NCI-H1930 (cell line): Measurements from ENCODE around the gene CLBA1.
"Not testable (repeated sequence)": the region's sequence is repeated elsewhere in the genome, so short reads cannot be mapped to it uniquely, and the experiment has no call there.

Experiments
- DNase-seq, 2 experiments: peaks; one replicate each; lab custom pipeline; 2025; lab: John Stamatoyannopoulos, UW

Gene CLBA1

DNA sequence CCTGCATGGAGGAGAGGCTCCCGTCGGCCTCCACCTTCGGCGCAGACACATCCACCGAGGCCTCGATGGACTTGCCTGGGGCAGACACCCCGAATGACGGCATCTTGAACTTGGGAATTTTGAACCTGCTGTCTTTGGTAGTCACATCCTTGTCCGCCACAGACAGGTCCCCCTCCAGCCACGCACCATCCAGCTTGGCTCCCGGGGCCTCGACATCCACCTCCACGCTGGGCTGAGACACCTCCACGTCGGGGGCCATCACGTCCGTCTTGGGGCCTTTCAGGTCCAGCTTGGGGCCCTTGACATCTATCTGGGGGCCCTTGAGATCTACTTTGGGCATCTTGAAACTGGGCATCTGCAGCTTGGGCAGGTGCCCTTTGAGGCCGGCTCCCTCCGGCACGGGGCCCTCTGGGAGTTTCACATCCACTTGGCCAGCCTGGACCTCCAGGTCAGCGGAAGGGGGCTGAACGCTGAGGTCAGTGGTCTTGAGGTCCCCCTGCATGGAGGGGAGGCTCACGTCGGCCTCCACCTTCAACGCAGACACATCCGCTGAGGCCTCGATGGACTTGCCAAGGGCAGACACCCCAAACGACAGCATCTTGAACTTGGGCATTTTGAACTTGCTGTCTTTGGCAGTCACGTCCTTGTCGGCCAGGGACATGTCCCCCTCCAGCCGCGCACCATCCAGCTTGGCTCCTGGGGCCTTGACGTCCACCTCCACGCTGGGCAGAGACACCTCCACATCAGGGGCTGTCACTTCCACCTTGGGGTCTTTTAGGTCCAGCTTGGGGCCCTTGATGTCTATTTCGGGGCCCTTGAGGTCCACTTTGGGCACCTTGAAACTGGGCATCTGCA is 37.5 kb upstream of the CLBA1 start:
- not testable (repeated sequence) for DNase-seq

DNA sequence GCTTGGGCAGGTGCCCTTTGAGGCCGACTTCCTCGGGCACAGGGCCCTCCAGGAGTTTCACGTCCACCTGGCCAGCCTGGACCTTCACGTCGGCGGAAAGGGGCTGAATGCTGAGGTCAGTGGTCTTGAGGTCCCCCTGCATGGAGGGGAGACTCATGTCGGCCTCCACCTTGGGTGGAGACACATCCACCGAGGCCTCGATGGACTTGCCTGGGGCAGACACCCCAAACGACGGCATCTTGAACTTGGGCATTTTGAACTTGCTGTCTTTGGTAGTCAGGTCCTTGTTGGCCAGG is 36.9 kb upstream of the CLBA1 start:
- DNase-seq, result no peak

DNA sequence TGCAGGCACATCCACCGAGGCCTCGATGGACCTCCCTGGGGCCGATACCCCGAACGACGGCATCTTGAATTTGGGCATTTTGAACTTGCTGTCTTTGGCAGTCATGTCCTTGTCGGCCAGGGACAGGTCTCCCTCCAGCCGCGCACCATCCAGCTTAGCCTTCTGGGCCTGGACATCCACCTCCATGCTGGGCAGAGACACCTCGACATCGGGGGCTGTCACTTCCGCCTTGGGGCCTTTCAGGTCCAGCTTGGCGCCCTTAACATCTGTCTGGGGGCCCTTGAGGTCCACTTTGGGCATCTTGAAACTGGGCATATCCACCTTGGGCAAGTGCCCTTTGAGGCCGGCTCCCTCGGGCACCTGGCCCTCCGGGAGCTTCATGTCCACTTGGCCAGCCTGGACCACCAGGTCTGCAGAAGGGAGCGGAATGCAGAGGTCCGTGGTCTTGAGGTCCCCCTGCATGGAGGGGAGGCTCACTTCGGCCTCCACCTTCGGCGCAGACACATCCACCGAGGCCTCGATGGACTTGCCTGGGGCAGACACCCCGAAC is 36.1 kb upstream of the CLBA1 start:
- not testable (repeated sequence) for DNase-seq

DNA sequence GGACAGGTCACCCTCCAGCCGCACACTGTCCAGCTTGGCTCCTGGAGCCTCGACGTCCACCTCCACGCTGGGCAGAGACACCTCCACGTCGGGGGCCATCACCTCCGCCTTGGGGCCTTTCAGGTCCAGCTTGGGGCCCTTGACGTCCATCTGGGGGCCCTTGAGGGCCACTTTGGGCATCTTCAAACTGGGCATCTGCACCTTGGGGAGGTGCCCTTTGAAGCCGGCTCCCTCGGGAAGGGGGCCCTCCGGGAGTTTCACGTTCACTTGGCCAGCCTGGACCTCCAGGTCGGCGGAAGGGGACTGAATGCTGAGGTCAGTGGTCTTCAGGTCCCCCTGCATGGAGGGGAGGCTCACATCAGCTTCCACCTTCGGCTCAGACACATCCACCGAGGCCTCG is 35.6 kb upstream of the CLBA1 start:
- DNase-seq, result no peak

DNA sequence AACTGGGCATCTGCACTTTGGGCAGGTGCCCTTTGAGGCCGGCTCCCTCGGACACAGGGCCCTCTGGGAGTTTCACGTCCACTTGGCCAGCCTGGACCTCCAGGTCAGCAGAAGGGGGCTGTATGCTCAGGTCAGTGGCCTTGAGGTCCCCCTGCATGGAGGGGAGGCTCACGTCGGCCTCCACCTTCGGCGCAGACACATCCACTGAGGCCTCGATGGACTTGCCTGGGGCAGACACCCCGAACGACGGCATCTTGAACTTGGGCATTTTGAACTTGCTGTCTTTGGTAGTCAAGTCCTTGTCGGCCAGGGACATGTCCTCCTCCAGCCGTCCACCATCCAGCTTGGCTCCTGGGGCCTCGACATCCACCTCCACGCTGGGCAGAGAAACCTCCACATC is 34.9 kb upstream of the CLBA1 start:
- not testable (repeated sequence) for DNase-seq

DNA sequence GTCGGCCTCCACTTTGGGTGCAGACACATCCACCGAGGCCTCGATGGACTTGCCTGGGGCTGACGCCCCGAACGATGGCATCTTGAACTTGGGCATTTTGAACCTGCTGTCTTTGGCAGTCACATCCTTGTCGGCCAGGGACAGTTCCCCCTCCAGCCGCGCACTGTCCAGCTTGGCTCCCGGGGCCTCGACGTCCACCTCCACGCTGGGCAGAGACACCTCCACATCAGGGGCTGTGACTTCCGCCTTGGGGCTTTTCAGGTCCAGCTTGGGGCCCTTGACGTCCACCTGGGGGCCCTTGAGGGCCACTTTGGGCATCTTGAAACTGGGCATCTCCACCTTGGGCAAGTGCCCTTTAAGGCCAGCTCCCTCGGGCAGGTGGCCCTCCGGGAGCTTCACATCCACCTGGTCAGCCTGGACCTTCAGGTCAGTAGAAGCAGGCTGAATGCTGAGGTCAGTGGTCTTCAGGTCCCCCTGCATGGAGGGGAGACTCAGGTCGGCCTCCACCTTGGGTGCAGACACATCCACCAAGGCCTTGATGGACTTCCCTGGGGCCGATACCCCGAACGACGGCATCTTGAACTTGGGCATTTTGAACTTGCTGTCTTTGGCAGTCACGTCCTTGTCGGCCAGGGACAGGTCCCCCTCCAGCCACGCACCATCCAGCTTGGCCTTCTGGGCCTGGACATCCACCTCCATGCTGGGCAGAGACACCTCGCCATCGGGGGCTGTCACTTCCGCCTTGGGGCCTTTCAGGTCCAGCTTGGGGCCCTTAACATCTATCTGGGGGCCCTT is 33.5 kb upstream of the CLBA1 start:
- not testable (repeated sequence) for DNase-seq

DNA sequence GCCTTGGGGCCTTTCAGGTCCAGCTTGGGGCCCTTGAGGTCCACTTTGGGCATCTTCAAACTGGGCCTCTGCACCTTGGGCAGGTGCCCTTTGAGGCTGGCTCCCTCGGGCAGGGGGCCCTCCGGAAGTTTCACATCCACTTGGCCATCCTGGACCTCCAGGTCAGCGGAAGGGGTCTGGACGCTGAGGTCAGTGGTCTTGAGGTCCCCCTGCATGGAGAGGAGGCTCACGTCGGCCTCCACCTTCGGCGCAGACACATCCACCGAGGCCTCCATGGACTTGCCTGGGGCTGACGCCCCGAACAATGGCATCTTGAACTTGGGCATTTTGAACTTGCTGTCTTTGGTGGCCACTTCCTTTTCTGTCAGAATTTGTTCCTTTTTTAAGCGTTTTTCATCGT is 32.5 kb upstream of the CLBA1 start:
- no peak for DNase-seq

DNA sequence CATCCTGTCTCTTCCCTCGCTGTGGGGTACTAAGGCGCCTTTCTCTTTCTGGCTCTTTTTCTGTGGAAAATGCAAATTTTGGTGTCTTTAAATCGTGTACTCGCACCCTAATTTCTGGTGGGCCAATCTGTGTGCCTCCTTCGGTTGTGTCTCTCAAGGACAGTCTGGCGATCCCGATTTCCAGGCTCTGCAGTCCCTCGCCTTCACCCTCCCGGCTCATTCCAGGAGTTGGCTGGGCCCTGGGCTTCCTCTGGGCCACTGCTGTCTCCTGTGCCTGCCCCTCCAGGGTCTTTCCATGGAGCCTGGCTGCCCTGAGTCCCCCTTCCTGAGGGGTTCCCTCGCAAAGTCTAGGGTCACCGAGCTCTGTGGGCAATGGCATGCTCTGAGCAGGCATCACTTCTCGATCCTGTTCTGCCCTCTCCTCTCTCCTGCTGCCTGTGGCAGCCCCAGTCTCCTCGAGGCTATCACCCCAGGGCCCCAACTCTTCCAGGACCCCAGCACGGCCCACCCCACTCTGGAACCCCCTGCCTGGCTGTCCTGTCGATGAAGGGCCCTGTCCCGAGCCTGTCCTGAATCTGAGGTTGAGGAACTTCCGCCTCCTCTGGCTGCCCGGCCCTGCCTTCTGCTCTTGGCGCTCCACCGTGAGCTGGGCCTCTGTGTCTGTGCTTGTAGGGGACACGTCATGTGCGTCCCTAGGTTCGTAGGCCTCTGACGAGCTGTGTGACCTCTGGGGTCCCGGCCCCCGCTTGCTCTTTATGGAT is 31.5 kb upstream of the CLBA1 start:
- DNase-seq, result no peak

DNA sequence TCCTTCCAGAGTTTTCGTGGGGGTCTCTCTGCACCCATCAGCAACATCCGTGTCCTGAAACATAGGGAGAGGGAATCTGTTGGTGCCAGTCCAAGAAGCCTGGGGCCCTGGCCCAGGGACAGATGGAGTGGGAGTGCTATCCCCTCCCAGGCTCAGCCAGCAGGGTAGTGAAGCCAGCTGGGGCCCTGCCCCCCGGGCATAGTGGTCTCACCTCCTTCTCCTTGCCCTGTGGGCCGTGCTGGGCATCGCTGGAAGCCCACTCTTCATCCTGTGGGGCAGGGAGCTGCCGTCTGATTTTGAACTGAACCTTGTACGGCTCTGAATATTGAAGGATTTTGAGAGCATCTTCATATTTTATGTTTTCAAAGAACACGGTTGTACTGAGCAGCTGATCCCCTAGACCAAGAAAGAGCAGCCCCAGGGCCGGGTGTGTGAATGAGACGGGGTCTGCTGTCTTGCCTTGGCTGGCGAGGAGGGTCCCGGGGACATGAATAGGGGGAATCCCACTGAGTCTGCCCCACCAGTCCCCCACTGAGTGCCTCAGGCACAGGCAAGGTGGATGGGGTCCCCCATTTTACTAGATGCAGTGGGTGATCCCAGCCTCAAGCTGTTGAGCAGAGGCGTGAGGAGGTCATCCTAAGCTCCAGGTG is 30.7 kb upstream of the CLBA1 start:
- no peak for DNase-seq

DNA sequence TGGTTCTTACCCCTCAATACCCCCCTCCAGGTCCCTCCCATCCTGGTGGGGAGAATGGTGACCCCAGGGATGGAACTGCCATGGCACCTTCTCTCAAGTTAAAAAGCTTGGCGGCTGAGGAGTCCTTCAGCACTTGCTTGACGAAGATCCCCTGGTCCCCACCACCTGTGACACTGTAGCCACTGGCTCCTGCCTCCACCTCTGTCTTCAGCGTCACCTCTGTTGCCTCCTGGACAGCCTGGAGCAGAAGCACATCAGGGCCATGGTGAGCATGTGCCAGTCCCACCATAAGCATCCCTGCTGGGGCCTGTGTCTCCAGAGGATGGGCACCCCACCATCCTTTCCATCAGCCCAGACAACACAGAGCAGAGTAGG is 30.2 kb upstream of the CLBA1 start:
- DNase-seq, result no peak

DNA sequence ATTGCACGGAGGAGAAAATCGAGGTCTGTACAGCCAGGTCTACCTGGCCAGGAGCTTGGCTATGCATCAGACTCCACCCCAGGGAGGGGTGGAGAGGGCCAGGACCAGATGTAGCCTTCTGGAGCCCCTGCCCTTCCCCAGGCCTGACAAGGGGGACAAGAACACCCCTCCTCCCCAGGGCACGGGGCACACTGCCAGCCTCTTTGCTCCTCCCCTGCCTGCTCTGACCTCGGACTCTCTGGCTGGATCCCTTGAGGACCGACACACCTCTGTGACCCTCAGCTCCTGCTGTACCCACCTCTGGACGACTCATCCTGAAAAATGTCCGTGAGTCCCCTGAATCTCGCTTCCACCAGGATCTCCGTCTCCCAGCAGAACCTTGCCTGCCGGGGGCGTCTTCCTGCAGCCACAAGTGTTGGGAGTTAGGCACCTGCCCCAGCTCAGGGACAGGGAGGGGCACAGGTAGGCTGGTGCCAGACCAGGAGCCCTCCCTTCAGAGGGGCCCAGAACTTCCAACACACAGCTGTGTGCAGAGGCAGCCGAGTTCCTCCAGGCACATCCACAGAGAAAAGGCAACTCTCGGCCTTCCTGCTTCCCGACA is 29.2 kb upstream of the CLBA1 start:
- DNase-seq, result no peak

DNA sequence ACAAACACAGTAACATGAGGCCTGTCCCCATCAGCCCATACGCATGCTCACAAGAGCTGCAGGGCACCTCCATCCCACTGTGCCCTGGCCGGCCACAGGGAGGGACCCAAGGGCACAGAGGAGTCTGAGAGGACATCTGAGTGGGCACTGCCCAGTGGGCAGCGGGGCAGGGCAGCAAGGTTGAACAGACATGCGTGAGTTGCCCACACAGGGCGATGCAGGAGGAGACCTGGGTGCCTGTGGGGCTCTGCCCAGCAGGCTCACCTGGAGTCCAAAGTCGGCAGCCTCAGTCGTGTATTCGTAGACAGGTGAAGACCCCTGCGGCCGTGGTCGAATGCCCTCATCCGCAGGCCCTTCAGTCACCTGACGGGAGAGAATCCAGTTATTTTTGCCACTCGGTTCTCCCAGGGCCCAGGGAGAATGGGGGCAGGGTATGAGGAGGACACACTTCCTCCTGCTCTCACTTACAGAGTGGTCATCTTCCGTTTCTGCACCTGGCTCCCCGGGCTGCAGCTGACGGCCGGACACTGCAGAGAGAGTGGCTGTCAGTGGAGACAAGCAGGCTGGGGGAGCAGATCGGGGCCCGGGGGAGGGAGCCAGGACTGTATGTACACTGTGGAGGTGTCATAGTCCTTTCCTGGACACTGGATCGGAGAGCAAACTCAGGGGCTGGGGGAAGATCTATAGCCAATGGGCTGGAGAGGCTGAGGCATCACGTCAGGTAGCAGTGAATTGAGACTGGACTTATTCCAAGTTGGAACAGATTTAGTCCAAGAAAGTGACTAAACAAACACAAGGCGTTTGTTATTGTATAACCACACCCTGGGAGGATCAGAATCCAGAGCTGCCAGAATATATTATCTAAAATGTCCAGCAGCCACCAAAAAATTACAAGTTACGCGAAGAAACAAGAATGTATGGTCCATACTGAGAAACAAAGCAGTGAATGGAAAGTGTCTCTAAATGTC is 28.2 kb upstream of the CLBA1 start:
- no peak for DNase-seq

DNA sequence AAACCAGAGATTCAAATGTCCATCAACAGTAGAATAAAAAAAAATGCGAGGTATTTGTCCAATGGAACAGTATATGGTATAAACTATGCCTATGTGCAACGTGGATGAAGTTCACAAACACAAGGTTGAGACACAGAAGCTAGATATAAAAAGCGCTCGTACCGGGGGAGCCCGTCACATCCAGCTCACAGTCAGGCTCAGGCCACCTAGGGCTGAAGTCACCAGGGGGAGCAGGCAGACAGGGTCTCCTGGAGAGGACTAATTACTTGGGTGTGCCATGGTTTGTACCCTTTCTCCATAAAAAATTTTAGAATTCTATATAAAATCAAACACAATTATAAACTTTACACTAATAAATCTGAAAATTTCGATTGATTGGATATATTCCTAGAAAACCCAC is 21.0 kb upstream of the CLBA1 start:
- DNase-seq, result no peak

DNA sequence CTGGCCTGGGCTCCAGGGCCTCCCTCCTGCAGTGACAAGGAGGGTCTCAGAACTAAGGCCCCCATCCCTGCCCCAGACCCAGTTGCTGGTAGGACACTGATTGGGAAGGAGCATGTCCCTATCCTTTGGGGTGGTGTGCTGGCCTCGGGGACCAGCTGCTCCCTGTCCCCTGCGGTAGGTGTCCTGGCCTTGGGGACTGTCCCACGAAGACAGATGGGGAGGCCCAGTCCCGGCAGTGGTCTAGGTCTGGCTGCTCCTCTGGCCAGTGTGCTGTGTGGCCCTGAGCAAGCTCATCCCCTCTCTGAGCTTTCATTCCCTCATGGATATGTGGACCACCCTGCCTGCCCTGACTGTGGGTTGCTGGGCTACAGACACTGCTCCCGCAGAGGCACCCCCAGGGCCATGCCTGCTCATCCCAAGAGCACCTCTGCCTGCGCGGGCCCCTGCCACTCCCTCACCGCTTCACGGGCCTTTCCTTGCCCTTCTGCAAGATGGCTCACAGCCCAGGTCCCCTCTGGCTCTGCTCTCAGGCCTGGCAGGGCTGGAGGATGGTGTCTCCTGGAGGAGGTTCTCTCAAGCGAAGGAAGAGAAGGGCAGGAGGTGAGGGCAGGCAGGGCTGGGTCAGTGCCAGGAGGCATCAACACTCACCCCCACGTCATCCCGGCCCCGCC is 19.9 kb upstream of the CLBA1 start:
- no peak for DNase-seq

DNA sequence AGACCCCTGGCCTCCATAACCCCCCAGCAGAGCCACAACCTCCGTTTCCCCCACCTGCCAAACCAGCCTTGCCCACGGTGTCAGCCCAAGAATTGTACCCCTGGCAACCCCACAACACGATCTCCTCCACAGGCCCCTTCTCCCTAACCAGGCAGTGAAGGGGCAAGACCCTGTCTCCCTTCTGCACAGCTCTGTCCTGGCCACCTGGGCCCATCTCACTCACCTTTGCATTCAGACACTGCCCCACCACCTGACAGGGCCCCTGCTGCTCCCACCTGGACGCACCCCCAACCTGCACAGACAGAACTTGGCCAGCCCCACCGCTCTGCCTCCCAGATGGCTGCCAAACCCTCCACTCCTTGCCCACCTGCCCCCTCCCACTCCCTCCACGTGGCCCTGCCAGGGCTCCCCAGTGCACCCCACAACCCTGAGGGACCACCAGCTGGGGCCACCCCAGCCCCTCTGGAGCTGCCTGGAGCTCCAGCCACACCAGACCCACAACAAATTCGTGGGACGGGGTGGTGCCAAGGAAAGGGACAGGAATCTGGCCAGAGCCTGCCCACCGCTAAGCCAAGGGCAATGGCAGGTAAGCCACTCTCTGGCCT is 19.2 kb upstream of the CLBA1 start:
- no peak for DNase-seq

DNA sequence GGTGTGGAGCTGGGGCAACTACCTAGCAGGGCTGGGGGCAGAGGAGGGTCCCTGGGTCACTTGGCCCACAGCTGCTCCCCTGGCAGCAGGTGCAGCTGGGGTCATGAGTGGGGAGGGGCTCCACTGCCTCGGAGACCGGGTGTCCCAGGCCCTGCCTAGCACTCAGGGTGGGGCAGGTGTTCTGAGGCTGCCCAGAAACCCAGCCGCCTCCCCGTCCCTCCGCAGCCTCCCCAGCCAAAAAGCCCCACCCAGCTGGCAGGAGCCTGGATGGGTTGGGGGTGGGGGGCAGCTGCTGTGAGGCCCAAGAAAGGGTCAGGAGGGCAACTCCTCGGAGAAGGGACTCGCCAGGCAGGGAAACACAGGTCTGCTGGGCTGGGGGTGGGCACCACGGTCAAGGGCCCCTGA is 18.6 kb upstream of the CLBA1 start:
- DNase-seq, result no peak

DNA sequence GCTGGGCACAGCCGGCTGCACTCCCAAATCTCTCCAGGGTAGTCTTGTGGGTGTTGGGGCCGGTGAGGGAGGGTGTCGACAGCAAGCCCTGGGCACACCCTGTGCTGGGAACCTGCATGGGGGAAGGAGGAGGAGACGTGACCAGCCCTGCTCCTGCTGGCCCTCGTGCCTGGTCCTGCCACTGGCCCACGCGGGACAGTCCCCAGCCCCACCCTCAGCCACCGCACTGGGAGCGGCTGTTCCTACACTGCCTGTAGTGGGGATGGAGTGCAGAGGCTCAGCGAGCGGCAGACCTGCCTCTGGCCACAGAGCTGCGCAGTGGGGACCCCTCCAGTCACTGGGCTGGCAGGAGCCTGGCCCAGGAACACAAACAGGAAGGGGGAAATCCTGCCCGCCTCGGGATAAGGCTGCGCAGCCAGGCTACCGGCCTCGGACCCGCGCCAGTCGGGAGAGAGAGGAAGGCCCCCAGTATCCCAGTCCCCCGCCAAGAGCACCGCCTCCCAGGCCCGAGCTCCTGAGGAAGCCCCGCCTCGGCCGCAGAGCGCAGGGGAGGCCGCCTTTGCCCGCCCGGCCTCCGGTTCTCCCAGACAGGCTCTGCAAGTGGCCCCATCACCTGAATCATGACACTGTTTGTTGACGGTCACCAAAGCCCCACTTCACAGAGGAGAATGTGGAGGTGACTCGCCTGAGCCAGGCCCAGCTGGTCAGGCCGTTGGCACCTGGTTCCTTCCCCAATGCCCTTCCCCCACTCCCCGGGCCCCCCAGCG is 18.0 kb upstream of the CLBA1 start:
- no peak for DNase-seq

DNA sequence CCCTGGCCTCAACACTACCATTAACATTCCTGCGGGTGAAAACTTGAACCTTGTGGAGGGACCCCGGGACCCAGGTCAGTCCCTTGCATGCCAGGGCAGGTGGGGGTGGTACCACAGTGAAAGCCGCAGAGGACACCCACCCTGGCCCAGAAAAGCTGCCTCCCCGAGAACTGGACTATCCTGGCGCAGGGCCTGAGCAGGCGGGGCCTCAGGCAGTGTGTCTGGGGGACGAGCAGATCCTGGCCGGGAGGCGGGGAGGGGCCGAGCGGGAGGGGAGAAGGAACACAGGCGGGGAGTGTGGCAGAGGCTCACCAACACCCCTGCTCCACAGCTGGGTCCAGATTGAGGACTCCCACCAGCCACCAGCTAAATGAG is 17.4 kb upstream of the CLBA1 start:
- no peak for DNase-seq
